Right lobe of liver (tissue), 6 donors: ENCODE data around the gene SYNM. TPM values are rescaled to one million over a fixed set of nuclear protein-coding genes. Genes with fewer than 3 reads are reported as not detected.

Experiments
- ATAC-seq, 4 donors: fragments of 200-7000 bp; cut with Tn5 transposase; one replicate each; pipeline ENCODE4 v1.9.1; 2020; ENCODE audit warnings: mild to moderate bottlenecking in 4 of 4, moderate library complexity in 4 of 4
- DNase-seq, 3 donors: peaks; one replicate each; pipeline ENCODE4 v3.0.0-alpha.2; 2020
- H3K27ac ChIP-seq, 3 donors: fragments of 200-600 bp; one replicate each; pipeline ENCODE4 v1.8.0; 2022
- H3K27me3 ChIP-seq, 2 donors: fragments of 200-600 bp; one replicate each; pipeline ENCODE4 v1.8.0; 2022
- H3K36me3 ChIP-seq, 4 donors: fragments of 200-600 bp; sonication (generic) in 1 of 4; one replicate each; pipeline versions ENCODE4 v1.5.1 to v1.8.0; 2017 to 2022; ENCODE audit warnings: control low read depth in 1 of 4
- H3K4me1 ChIP-seq, 4 donors: fragments of 200-600 bp; sonication (generic) in 1 of 4; one replicate each; pipeline versions ENCODE4 v1.5.1 to v1.8.0; 2017 to 2022; ENCODE audit warnings: control low read depth in 1 of 4
- H3K4me3 ChIP-seq, 3 donors: fragments of 200-600 bp; one replicate each; pipeline ENCODE4 v1.8.0; 2022
- H3K9me3 ChIP-seq, 4 donors: fragments of 200-600 bp; sonication (generic) in 1 of 4; one replicate each; pipeline versions ENCODE4 v1.5.1 to v1.8.0; 2017 to 2022; ENCODE audit warnings: control low read depth in 1 of 4
- CTCF ChIP-seq, 4 donors: fragments of 200-600 bp in 3 of 4; fragments of 450-650 bp in 1 of 4; IDR thresholded peaks; one replicate each; pipeline versions ENCODE4 v1.5.1 to v1.8.0; 2016 to 2022; ENCODE audit warnings: antibody characterized with exemption in 4 of 4, mild to moderate bottlenecking in 2 of 4
- POLR2A ChIP-seq: fragments of 450-650 bp; IDR thresholded peaks from one replicate; pipeline ENCODE4 v1.6.1; 2017; ENCODE audit warnings: antibody characterized with exemption, mild to moderate bottlenecking
- WGBS: methylation state at CpG from one replicate; pipeline ENCODE4 v1.1.6; 2018; ENCODE audit warnings: low coverage, low lambda C conversion rate; ENCODE audit not compliant: insufficient coverage; ENCODE audit errors: missing lambda C conversion rate; 5-methylcytosine and 5-hydroxymethylcytosine counted together
- intact Hi-C, 2 donors: fragments of 100-400 bp; cut with DNase I; formaldehyde crosslinking; loops; one replicate each; pipeline versions ENCODE4 v1.11.2 to v1.14.1; 2022
- total RNA-seq, 6 experiments: library from RNA; depleted of rRNA in 2 of 6; stranded (reverse); fragments of >200 nt in 2 of 6; fragmentation: NEBNext Ultra II Directional in 3 of 6; extraction: Animal tissue kit (Norgen Biotek cat#: 25700) in 3 of 6; gene quantifications; one replicate each; pipeline versions ENCODE4 v1.1.0 to v1.2.4, GENCODE V29; 2016 to 2023
- donor health status: DM: no; HTN: yes; CAD: no.
- donor health status: DM: no; HTN: no; CAD: no.
- donor health status: DM: no; HTN: no; CAD: no.
- donor health status: DM: no; HTN: yes; CAD: no.
- donor health status: DM: no; HTN: yes; CAD: no.

SYNM gene
- total RNA-seq, 6 experiments from 2014 or later: 1.6 to 3.5 (median 2.9) TPM

DNA sequence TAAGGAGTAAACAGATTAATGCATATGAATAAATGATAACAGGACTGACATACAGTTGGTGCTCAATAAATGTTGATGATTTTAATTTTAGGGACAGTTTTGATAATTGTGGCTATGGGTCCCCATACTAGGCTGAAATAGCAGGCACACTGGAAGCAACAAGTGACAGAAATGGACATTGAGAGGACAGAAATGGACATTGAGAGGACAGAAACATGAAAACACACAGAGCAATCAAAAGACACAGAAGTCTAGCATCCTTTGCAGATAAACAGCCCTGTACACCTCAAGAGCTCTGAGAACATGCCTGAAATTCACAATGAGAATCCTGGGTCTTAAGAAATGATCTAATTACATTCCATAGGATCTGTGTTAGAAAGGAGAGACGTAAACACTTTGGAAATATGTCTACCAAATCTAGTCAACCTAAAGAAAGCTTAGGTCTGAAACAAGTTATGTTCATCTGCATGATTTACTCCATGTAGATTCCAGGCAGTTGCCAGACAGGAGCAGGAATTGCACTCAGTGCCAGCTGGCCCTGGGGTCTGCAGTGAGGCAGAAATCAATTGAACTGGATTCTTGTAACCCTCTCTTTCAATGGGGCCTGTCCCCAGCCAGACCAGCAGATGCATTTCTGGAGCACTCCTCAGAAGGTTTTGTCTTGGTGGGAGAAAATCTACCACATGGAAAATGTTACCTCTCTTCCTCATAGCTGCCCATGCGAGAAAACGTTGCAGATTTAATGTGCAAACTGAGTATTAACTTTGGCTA lies 60.3 kb downstream of the SYNM start:
- H3K9me3 ChIP-seq: no peaks in the 10 kb centered on the region
- intact Hi-C loops: no loop called here
- TF ChIP-seq CTCF (IDR thresholded peaks at IDR 0.05) (no peak), POLR2A (no peak)
- peaks cover 0 to 4% (median 0%) of the 10 kb centered on the region in 4 donors for H3K36me3 ChIP-seq
- no peaks in the 10 kb centered on the region for H3K27me3 ChIP-seq
- DNase-seq (no peak), ATAC-seq (no peak)
- H3K4me1 ChIP-seq: no peaks in the 10 kb centered on the region
- no peak overlapping the region for H3K27ac ChIP-seq
- H3K4me3 ChIP-seq: no peak overlapping the region
- 100% methylated on average over 1 of the region's 3 CpGs for WGBS

GRCh38 chr15:99165956-99166689 lies 61.2 kb downstream of the SYNM start:
- no peak for ATAC-seq

GRCh38 chr15:99167201-99167600 lies 62.3 kb downstream of the SYNM start:
- TF ChIP-seq POLR2A (no peak), CTCF (IDR thresholded peaks at IDR 0.05) (no peak)
- WGBS: 65% methylated on average over 4 of the region's 5 CpGs
- H3K4me1 ChIP-seq: no peaks in the 10 kb centered on the region
- no peaks in the 10 kb centered on the region for H3K27me3 ChIP-seq
- no peak for DNase-seq
- intact Hi-C loops: no loop called here
- ATAC-seq: no peak
- H3K4me3 ChIP-seq: no peak overlapping the region
- H3K36me3 ChIP-seq: peaks cover 0 to 11% (median under 1%) of the 10 kb centered on the region in 4 donors
- H3K9me3 ChIP-seq: no peaks in the 10 kb centered on the region
- H3K27ac ChIP-seq: no peak overlapping the region

More at GRCh38 chr15:99165956-99166689, 61.2 kb downstream of the SYNM start:
- intact Hi-C loops: no loop called here
- no peaks in the 10 kb centered on the region for H3K9me3 ChIP-seq
- no peaks in the 10 kb centered on the region for H3K27me3 ChIP-seq
- peaks cover 0 to 9% (median 0%) of the 10 kb centered on the region in 4 donors for H3K36me3 ChIP-seq
- no peak for DNase-seq
- WGBS: 86% methylated on average over 19 of the region's 23 CpGs
- H3K4me3 ChIP-seq: no peak overlapping the region
- TF ChIP-seq CTCF (IDR thresholded peaks at IDR 0.05) (no peak), POLR2A (no peak)
- no peaks in the 10 kb centered on the region for H3K4me1 ChIP-seq
- no peak overlapping the region for H3K27ac ChIP-seq

GRCh38 chr15:99167640-99168039 lies 62.8 kb downstream of the SYNM start:
- intact Hi-C loops: no loop called here
- Histone ChIP-seq H3K36me3 (peaks cover 0 to 12% (median under 1%) of the 10 kb centered on the region in 4 donors), H3K9me3 (no peaks in the 10 kb centered on the region), H3K4me1 (no peaks in the 10 kb centered on the region), H3K27me3 (no peaks in the 10 kb centered on the region), H3K4me3 (no peak overlapping the region), H3K27ac (no peak overlapping the region)
- TF ChIP-seq POLR2A (no peak), CTCF (IDR thresholded peaks at IDR 0.05) (no peak)
- ATAC-seq (no peak), DNase-seq (no peak)
- WGBS: 76% methylated on average over 2 of the region's 6 CpGs
